GM18526 (cell line): Measurements from ENCODE around the gene EHMT2.
A peak's percentile ranks its signal among the peaks of the same experiment; 100 is the strongest.

Source experiments
- POLR2A ChIP-seq: IDR thresholded peaks from 3 replicates; pipeline ENCODE4 v1.6.1; 2011; ENCODE audit not compliant: insufficient read length; ENCODE audit errors: extremely low read depth

Gene EHMT2

GRCh38 chr6:31836047-31836473, 61.4 kb downstream of the EHMT2 start:
- TF ChIP-seq POLR2A: peak; percentile 5

GRCh38 chr6:31834367-31835250, 62.9 kb downstream of the EHMT2 start:
- peak; percentile 99 for TF ChIP-seq POLR2A

GRCh38 chr6:31831350-31832215, 65.9 kb downstream of the EHMT2 start:
- no peak for TF ChIP-seq POLR2A

DNA sequence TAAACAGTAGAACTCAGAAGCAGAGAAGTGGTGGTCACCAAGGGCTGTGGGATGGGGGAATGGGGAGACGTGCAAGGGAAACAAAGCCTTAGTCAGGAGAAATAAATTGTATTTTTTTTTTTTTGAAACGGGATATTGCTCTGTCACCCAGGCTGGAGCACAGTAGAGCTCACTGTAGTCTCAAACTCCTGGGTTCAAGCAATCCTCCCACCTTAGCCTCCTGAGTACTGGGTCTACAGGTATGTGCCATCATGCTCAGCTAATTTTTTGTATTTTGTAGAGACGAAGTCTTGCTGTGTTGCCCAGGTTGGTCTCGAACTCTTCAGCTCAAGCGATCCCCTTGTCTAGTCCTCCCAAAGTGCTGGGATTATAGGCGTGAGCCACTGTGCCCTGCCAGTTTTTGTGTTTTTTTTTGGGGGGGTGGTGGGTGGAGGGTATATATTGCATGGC, 66.6 kb downstream of the EHMT2 start:
- no peak for TF ChIP-seq POLR2A
